Stomach (tissue), 4 donors: ENCODE measurements around the gene TMEM52B.

ENCODE experiments used
- CTCF ChIP-seq, 7 experiments: fragments of 450-650 bp in 4 of 7; fragments of 200-600 bp in 3 of 7; sonication (generic) in 3 of 7; IDR thresholded peaks; one replicate each; pipeline ENCODE4 v1.5.1; 2016 to 2019; ENCODE audit warnings: antibody characterized with exemption in 7 of 7, control low read depth in 2 of 7, mild to moderate bottlenecking in 1 of 7
- EP300 ChIP-seq: sonication (generic); formaldehyde crosslinking; IDR thresholded peaks from one replicate; pipeline ENCODE4 v1.6.1; 2017; ENCODE audit warnings: antibody characterized with exemption
- POLR2A ChIP-seq, 4 donors: fragments of 450-650 bp; IDR thresholded peaks; one replicate each; pipeline ENCODE4 v1.6.1; 2016; ENCODE audit warnings: antibody characterized with exemption in 4 of 4, control low read depth in 2 of 4, mild to moderate bottlenecking in 1 of 4, moderate library complexity in 1 of 4
- POLR2AphosphoS5 ChIP-seq, 3 donors: sonication (generic); formaldehyde crosslinking; IDR thresholded peaks; one replicate each; pipeline ENCODE4 v1.6.1; 2016; ENCODE audit warnings: antibody characterized with exemption in 3 of 3

- no peak for TF ChIP-seq CTCF (IDR thresholded peaks at IDR 0.05)
- TF ChIP-seq POLR2A (IDR thresholded peaks at IDR 0.05) = no peak
- no peak for TF ChIP-seq POLR2AphosphoS5 (IDR thresholded peaks at IDR 0.05)
- no peak for TF ChIP-seq EP300
Measured at GRCh38 chr12:10159280-10159679, 19.6 kb upstream of the TMEM52B start.
